ENCODE data around the gene PTAR1. TPM values are rescaled to one million over a fixed set of nuclear protein-coding genes. Genes with fewer than 3 reads are reported as not detected.

PTAR1 gene
- total and polyA plus RNA-seq, 7 experiments from 2014 or later, result 11.1 to 82.4 (median 60.2) TPM

Other genes with a start within 250 kb of the PTAR1 start
- gene APBA1, start 87.6 kb downstream of the PTAR1 start, total RNA-seq, result 1 to 10 TPM in 3 of 5 experiments, under 1 TPM in 2; 0.95 to 4.5 (median 1.9) TPM
- under 1 TPM in 1 of 2 donors, not detected in 1; 0.06 TPM for gene APBA1, start 87.6 kb downstream of the PTAR1 start, polyA plus RNA-seq
- gene CFAP95, start 60.8 kb upstream of the PTAR1 start, total RNA-seq, result not detected
- under 1 TPM in 1 of 2 donors, not detected in 1; 0.44 TPM for gene CFAP95, start 60.8 kb upstream of the PTAR1 start, polyA plus RNA-seq